ENCODE results near the gene MAP3K5.

DNA sequence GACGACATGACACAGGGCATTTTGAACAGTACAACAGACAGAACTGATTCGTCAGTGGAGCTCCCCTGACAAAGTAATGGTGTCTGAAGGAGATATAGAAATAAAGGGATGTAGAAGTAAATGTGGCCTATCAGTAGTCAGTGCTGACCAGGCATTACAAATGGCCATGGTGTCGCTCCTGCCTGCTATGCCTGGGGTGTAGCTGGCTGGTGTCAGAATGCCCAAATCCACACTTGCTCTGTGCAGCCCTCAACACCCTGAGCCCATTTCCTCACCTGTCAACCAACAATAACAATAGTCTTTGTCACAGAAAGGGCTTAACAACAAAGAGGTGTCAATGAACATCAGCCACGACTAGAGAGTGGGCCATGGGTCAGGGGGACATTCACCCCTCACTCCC lies 53.2 kb downstream of the MAP3K5 start:
- TF ChIP-seq EP300 (IDR thresholded peaks at IDR 0.05; ENCODE audit: low read depth), result no peak
- TF ChIP-seq, protein P1, sequence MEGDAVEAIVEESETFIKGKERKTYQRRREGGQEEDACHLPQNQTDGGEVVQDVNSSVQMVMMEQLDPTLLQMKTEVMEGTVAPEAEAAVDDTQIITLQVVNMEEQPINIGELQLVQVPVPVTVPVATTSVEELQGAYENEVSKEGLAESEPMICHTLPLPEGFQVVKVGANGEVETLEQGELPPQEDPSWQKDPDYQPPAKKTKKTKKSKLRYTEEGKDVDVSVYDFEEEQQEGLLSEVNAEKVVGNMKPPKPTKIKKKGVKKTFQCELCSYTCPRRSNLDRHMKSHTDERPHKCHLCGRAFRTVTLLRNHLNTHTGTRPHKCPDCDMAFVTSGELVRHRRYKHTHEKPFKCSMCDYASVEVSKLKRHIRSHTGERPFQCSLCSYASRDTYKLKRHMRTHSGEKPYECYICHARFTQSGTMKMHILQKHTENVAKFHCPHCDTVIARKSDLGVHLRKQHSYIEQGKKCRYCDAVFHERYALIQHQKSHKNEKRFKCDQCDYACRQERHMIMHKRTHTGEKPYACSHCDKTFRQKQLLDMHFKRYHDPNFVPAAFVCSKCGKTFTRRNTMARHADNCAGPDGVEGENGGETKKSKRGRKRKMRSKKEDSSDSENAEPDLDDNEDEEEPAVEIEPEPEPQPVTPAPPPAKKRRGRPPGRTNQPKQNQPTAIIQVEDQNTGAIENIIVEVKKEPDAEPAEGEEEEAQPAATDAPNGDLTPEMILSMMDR (IDR thresholded peaks at IDR 0.05), result no peak
